ENCODE results near the gene PCDHGA5.

DNA sequence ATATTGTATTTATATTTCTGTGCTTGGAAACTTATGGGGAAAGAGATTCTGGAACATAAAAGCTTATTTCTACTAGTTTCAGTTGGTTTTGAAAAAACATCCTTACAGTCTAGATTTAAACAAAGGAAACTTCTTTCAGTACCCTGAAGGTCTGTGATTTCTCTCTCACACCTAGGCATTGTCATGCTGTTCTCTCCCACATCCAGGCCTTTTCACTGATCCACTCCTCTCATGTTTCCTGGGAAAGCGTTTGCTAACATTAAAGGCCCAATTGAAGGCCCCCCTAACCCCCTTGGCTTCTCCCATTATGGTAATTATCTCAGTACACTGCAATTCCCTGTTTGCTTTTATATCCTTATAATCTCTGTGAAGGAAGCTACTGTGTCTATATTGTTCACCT is 21.2 kb upstream of the PCDHGA5 start:
- TF ChIP-seq POLR2A (IDR thresholded peaks at IDR 0.05), result no peak
- TF ChIP-seq, protein P1, sequence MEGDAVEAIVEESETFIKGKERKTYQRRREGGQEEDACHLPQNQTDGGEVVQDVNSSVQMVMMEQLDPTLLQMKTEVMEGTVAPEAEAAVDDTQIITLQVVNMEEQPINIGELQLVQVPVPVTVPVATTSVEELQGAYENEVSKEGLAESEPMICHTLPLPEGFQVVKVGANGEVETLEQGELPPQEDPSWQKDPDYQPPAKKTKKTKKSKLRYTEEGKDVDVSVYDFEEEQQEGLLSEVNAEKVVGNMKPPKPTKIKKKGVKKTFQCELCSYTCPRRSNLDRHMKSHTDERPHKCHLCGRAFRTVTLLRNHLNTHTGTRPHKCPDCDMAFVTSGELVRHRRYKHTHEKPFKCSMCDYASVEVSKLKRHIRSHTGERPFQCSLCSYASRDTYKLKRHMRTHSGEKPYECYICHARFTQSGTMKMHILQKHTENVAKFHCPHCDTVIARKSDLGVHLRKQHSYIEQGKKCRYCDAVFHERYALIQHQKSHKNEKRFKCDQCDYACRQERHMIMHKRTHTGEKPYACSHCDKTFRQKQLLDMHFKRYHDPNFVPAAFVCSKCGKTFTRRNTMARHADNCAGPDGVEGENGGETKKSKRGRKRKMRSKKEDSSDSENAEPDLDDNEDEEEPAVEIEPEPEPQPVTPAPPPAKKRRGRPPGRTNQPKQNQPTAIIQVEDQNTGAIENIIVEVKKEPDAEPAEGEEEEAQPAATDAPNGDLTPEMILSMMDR (IDR thresholded peaks at IDR 0.05 in 4 of 5, conservative IDR thresholded peaks at IDR 0.05 in 1 of 5), result no peak

All from gastrocnemius medialis (tissue), 4 donors.